Right atrium auricular region (tissue), 2 donors: ENCODE data around the gene TFAP2C. TPM values are rescaled to one million over a fixed set of nuclear protein-coding genes. Genes with fewer than 3 reads are reported as not detected.

Experiments used
- DNase-seq: peaks from one replicate; pipeline ENCODE4 v3.0.0-alpha.2; 2019; ENCODE audit warnings: low spot score
- H3K27ac ChIP-seq, 2 donors: fragments of 200-600 bp; sonication (generic); 1 replicate in 1 of 2; 2 replicates in 1 of 2; pipeline ENCODE4 v1.5.1; 2016 to 2019
- H3K27me3 ChIP-seq, 2 donors: fragments of 200-600 bp; sonication (generic); one replicate each; pipeline versions ENCODE4 v1.5.1 to v1.6.0; 2017 to 2019
- H3K36me3 ChIP-seq: fragments of 200-600 bp; sonication (generic); one replicate; pipeline ENCODE4 v1.5.1; 2016
- H3K4me1 ChIP-seq, 2 donors: fragments of 200-600 bp; sonication (generic); one replicate each; pipeline versions ENCODE4 v1.5.1 to v1.6.0; 2017 to 2019
- H3K4me3 ChIP-seq, 2 donors: fragments of 200-600 bp; sonication (generic); 1 replicate in 1 of 2; 2 replicates in 1 of 2; pipeline ENCODE4 v1.5.1; 2017 to 2019; ENCODE audit warnings: mild to moderate bottlenecking in 1 of 2, moderate library complexity in 1 of 2
- H3K9me3 ChIP-seq, 2 donors: fragments of 200-600 bp; sonication (generic); one replicate each; pipeline ENCODE4 v1.5.1; 2019
- CTCF ChIP-seq, 2 donors: fragments of 200-600 bp; sonication (generic); IDR thresholded peaks; one replicate each; pipeline ENCODE4 v1.5.1; 2019; ENCODE audit warnings: antibody characterized with exemption in 2 of 2
- total RNA-seq, 2 donors: library from RNA; depleted of rRNA; stranded (reverse); fragments of >200 nt; gene quantifications; one replicate each; pipeline ENCODE4 v1.1.0, GENCODE V29; 2016

TFAP2C gene
- total RNA-seq, 2 donors from 2014 or later, result 0.37 to 0.39 TPM

DNA sequence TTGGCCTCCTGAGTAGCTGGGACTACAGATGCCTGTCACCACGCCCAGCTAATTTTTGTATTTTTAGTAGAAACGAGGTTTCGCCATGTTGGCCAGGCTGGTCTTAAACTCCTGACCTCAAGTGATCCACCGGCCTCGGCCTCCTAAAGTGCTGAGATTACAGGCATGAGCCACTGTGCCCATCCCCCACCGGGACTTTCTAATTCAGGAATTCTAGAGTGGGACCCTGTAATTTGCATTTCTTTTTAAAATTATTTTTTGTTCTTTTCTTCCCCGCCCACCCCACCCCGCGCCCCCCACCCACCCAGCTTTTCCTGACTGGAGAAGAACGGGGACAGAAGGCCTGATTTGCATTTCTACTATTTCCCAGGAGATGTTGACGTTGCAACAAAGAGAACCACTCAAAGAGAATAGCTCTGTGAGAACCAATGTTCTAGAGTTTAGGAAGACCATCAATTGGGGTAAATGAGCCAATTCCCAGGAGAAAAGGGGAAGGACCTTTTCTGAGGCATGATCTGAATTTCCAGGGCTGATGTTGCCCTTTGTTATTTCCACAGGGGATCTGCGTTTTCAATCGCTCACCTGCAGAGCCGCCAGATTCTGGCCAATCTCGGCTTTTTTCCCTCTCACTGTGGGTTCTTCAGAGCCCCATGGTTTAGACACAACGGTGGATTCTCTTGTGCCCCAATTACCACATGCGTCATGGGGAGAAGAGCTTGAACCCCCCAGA lies 33.2 kb upstream of the TFAP2C start:
- H3K9me3 ChIP-seq, result no peaks in the 10 kb centered on the region
- H3K4me1 ChIP-seq, result no peaks in the 10 kb centered on the region
- H3K36me3 ChIP-seq, result no peaks in the 10 kb centered on the region
- DNase-seq, result no peak
- H3K4me3 ChIP-seq, result no peak overlapping the region
- no peak for TF ChIP-seq CTCF (IDR thresholded peaks at IDR 0.05)
- no peak overlapping the region for H3K27ac ChIP-seq
- H3K27me3 ChIP-seq, result no peaks in the 10 kb centered on the region

GRCh38 chr20:56601166-56601565 lies 27.9 kb upstream of the TFAP2C start:
- H3K9me3 ChIP-seq, result no peaks in the 10 kb centered on the region
- no peak for TF ChIP-seq CTCF (IDR thresholded peaks at IDR 0.05)
- H3K4me3 ChIP-seq, result no peak overlapping the region
- no peaks in the 10 kb centered on the region for H3K4me1 ChIP-seq
- DNase-seq, result no peak
- no peaks in the 10 kb centered on the region for H3K36me3 ChIP-seq
- no peak overlapping the region for H3K27ac ChIP-seq
- no peaks in the 10 kb centered on the region for H3K27me3 ChIP-seq

GRCh38 chr20:56604673-56605072 lies 24.4 kb upstream of the TFAP2C start:
- no peak overlapping the region for H3K4me3 ChIP-seq
- no peak overlapping the region for H3K27ac ChIP-seq
- H3K4me1 ChIP-seq, result no peaks in the 10 kb centered on the region
- no peaks in the 10 kb centered on the region for H3K9me3 ChIP-seq
- no peak for TF ChIP-seq CTCF (IDR thresholded peaks at IDR 0.05)
- H3K36me3 ChIP-seq, result no peaks in the 10 kb centered on the region
- no peak for DNase-seq
- H3K27me3 ChIP-seq, result no peaks in the 10 kb centered on the region

- no peaks in the 10 kb centered on the region for H3K9me3 ChIP-seq
Observed at GRCh38 chr20:56605261-56605996, 23.7 kb upstream of the TFAP2C start.

GRCh38 chr20:56606174-56606945 lies 22.7 kb upstream of the TFAP2C start:
- H3K36me3 ChIP-seq, result no peaks in the 10 kb centered on the region
- no peak overlapping the region for H3K4me3 ChIP-seq
- no peak for TF ChIP-seq CTCF (IDR thresholded peaks at IDR 0.05)
- H3K27me3 ChIP-seq, result no peaks in the 10 kb centered on the region
- no peaks in the 10 kb centered on the region for H3K9me3 ChIP-seq
- DNase-seq, result no peak
- H3K27ac ChIP-seq, result no peak overlapping the region
- no peaks in the 10 kb centered on the region for H3K4me1 ChIP-seq

More at GRCh38 chr20:56605261-56605996, 23.7 kb upstream of the TFAP2C start:
- Histone ChIP-seq H3K27ac (no peak overlapping the region), H3K36me3 (no peaks in the 10 kb centered on the region), H3K4me1 (no peaks in the 10 kb centered on the region), H3K4me3 (no peak overlapping the region), H3K27me3 (no peaks in the 10 kb centered on the region)
- no peak for DNase-seq
- no peak for TF ChIP-seq CTCF (IDR thresholded peaks at IDR 0.05)
